Transverse colon (tissue), 4 donors: ENCODE results near the gene TLDC2. TPM values are rescaled to one million over a fixed set of nuclear protein-coding genes. Genes with fewer than 3 reads are reported as not detected.
A peak's percentile ranks its signal among the peaks of the same experiment; 100 is the strongest.

ENCODE experiments used
- DNase-seq: peaks from one replicate; pipeline ENCODE4 v3.0.0-alpha.2; 2019
- H3K27ac ChIP-seq, 4 donors: fragments of 200-600 bp; sonication (generic); 2 replicates each; pipeline ENCODE4 v1.5.1; 2016 to 2018; ENCODE audit warnings: inconsistent platforms in 4 of 4
- H3K27me3 ChIP-seq: fragments of 200-600 bp; sonication (generic); 2 replicates; pipeline ENCODE4 v1.5.1; 2017; ENCODE audit warnings: inconsistent platforms
- H3K36me3 ChIP-seq, 4 donors: fragments of 200-600 bp; sonication (generic); 2 replicates each; pipeline ENCODE4 v1.5.1; 2017 to 2019; ENCODE audit warnings: inconsistent platforms in 4 of 4
- H3K4me1 ChIP-seq, 4 donors: fragments of 200-600 bp; sonication (generic); 2 replicates each; pipeline ENCODE4 v1.5.1; 2017 to 2020; ENCODE audit warnings: inconsistent platforms in 4 of 4
- H3K4me3 ChIP-seq, 4 donors: fragments of 200-600 bp; sonication (generic); 1 replicate in 1 of 4; 2 replicates in 3 of 4; pipeline versions ENCODE4 v1.5.1 to v1.6.1; 2017 to 2019; ENCODE audit warnings: inconsistent platforms in 4 of 4
- H3K9me3 ChIP-seq, 2 donors: fragments of 200-600 bp; sonication (generic); 2 replicates each; pipeline ENCODE4 v1.5.1; 2017 to 2019; ENCODE audit warnings: inconsistent platforms in 2 of 2
- EP300 ChIP-seq: sonication (generic); formaldehyde crosslinking; IDR thresholded peaks from one replicate; pipeline ENCODE4 v1.6.1; 2017; ENCODE audit warnings: antibody characterized with exemption, low read depth
- POLR2A ChIP-seq: fragments of 450-650 bp; IDR thresholded peaks from one replicate; pipeline ENCODE4 v1.6.1; 2016; ENCODE audit warnings: antibody characterized with exemption, mild to moderate bottlenecking, moderate library complexity
- POLR2AphosphoS5 ChIP-seq, 3 donors: sonication (generic); formaldehyde crosslinking; IDR thresholded peaks; one replicate each; pipeline ENCODE4 v1.6.1; 2016; ENCODE audit warnings: antibody characterized with exemption in 3 of 3
- WGBS, 2 donors: methylation state at CpG; one replicate each; pipeline ENCODE4 v1.1.5; 2018; ENCODE audit warnings: low coverage in 1 of 2; 5-methylcytosine and 5-hydroxymethylcytosine counted together
- in situ Hi-C, 4 donors: fragments of 200-750 bp; cut with MboI; loops; one replicate each; pipeline versions ENCODE4 v1.15.0 to v1.15.1; 2017; ENCODE audit warnings: low sequenced_read_pairs in 3 of 4, low pct_ligation_motif_present in 1 of 4, low pct_unique_long_range_greater_than_20kb in 1 of 4
- intact Hi-C: fragments of 100-400 bp; cut with DNase I; formaldehyde crosslinking; loops from one replicate; pipeline ENCODE4 v1.15.1; 2023; ENCODE audit warnings: low total_unique reads
- total RNA-seq, 4 donors: library from RNA; depleted of rRNA; stranded (reverse); fragments of >200 nt; gene quantifications; one replicate each; pipeline ENCODE4 v1.1.0, GENCODE V29; 2016
- TF ChIP-seq, protein P1 (sequence below), 5 experiments: fragments of 200-600 bp in 3 of 5; fragments of 450-650 bp in 2 of 5; sonication (generic) in 3 of 5; IDR thresholded peaks; 1 replicate in 2 of 5; 2 replicates in 3 of 5; pipeline ENCODE4 v1.5.1; 2016 to 2017; ENCODE audit warnings: antibody characterized with exemption in 5 of 5, inconsistent platforms in 3 of 5, mild to moderate bottlenecking in 2 of 5, moderate library complexity in 1 of 5

TLDC2 gene
- total RNA-seq, 4 donors from 2014 or later = 22.9 to 26.1 (median 23.2) TPM

DNA sequence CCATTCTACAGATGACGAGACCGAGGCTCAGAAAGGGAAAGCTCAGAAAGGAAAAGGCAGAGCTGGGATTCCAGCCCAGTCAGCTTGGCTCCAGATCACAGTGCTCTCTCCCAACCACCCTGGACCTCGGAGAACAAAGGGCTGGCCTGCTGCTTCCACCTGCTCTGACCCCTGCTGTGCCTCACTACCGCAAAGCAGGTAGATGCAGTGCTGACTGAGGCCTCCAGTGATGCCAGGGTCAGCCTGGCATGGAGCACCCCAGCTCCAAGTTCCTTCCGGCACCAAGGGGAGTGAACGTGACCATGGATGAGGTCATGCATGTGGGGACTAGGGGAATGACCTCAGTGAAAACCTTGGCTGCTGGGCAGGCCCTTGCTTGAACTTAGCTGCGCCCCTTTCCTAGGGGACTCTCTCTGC, 20.7 kb upstream of the TLDC2 start:
- in situ Hi-C loops = no loop called here
- H3K27me3 ChIP-seq = no peaks in the 10 kb centered on the region
- DNase-seq = no peak
- H3K27ac ChIP-seq = peak overlapping the region; percentile 42 to 89 (median 68)
- H3K9me3 ChIP-seq = no peaks in the 10 kb centered on the region
- H3K4me3 ChIP-seq = no peak overlapping the region
- 78% methylated on average over 6 of the region's 7 CpGs; no CpG with 5 or more reads in 1 of the 2 donors for WGBS, 2 donors
- TF ChIP-seq EP300 = no peak
- TF ChIP-seq POLR2A = no peak
- TF ChIP-seq, protein P1, sequence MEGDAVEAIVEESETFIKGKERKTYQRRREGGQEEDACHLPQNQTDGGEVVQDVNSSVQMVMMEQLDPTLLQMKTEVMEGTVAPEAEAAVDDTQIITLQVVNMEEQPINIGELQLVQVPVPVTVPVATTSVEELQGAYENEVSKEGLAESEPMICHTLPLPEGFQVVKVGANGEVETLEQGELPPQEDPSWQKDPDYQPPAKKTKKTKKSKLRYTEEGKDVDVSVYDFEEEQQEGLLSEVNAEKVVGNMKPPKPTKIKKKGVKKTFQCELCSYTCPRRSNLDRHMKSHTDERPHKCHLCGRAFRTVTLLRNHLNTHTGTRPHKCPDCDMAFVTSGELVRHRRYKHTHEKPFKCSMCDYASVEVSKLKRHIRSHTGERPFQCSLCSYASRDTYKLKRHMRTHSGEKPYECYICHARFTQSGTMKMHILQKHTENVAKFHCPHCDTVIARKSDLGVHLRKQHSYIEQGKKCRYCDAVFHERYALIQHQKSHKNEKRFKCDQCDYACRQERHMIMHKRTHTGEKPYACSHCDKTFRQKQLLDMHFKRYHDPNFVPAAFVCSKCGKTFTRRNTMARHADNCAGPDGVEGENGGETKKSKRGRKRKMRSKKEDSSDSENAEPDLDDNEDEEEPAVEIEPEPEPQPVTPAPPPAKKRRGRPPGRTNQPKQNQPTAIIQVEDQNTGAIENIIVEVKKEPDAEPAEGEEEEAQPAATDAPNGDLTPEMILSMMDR (IDR thresholded peaks at IDR 0.05) = no peak
- TF ChIP-seq POLR2AphosphoS5 (IDR thresholded peaks at IDR 0.05) = no peak
- peaks cover 36 to 69% (median 49%) of the 10 kb centered on the region in 4 donors for H3K4me1 ChIP-seq
- no peaks in the 10 kb centered on the region for H3K36me3 ChIP-seq
- intact Hi-C loops = no loop called here

DNA sequence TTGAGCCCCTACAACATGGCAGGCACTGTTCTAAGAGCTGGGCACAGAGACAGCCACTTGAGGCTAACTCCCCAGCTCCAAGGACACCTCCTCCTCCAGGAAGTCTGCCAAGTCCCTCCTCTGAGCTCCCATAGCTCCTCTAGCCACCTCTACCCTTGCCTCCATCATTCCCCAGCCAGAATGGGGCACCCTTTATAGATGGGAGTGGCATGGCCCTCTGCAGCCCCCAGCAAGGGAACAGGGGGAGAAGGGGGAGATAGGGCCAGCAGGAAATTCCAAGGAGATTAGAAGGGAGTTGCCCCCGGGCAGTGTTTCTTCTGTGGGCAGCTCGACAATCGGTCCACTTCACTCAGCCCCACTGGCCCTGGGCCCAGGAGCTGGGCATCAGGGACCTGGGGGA, 19.7 kb upstream of the TLDC2 start:
- Histone ChIP-seq H3K27ac (peak overlapping the region; percentile 42 to 89 (median 68)), H3K4me3 (no peak overlapping the region), H3K4me1 (peaks cover 45 to 78% (median 59%) of the 10 kb centered on the region in 4 donors), H3K9me3 (no peaks in the 10 kb centered on the region), H3K36me3 (no peaks in the 10 kb centered on the region), H3K27me3 (no peaks in the 10 kb centered on the region)
- no peak for DNase-seq
- intact Hi-C loops (no loop called here), in situ Hi-C loops (no loop called here)
- TF ChIP-seq POLR2A (no peak), EP300 (no peak), POLR2AphosphoS5 (IDR thresholded peaks at IDR 0.05) (no peak)
- TF ChIP-seq, protein P1 (IDR thresholded peaks at IDR 0.05) = no peak
- 69% methylated on average over 3 of the region's 3 CpGs; no CpG with 5 or more reads in 1 of the 2 donors for WGBS, 2 donors

DNA sequence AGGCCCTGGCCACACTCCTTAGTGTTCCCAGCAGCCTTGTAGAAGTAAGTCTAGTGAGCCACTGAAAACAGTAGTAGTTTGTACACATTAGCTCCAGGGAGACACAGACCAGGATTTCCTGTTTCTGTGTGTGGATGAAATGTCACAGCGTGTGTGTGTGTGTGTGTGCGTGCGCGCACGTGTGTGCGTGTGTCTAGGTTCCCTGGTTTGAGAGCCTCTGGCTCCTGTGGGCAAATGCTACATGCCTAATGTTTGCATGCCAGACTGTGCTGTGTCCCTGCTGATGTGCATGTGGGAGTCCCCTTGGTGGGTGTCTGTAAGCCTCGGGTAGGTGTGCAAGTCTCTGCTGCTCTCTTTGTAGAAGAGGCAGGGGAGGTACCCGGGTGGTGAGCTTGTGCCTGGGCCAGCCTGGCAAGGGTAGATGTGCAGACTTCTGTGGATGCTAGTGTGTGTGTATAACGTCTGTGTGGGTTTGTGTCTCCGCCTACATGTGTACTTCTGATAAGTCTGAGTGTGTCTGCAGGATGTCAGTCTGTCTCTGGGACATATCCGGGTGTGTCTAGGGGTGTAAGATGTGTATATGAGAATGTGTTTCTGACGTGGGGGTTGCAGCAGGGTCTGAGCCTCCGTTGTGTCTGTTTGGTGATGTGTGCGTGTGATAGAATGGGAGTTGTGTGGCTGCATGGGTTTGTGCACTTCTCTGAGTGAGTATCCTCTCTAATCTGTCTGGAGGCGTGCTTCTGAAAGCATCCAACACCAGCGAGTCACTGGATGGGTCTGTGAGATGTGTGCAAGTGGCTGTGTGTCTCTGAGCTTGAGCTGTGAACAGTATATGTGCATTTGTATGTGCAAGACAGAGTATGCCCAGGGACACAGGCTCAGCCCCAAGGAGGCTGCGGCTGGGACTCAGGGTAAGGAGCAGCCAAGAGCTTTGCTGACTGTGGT, 19.0 kb upstream of the TLDC2 start:
- DNase-seq = no peak
- 63% methylated on average over 17 of the region's 17 CpGs; no CpG with 5 or more reads in 1 of the 2 donors for WGBS, 2 donors
- Histone ChIP-seq H3K4me1 (peaks cover 51 to 82% (median 64%) of the 10 kb centered on the region in 4 donors), H3K9me3 (no peaks in the 10 kb centered on the region), H3K27ac (peak overlapping the region; percentile 42 to 89 (median 68)), H3K36me3 (no peaks in the 10 kb centered on the region), H3K4me3 (no peak overlapping the region), H3K27me3 (no peaks in the 10 kb centered on the region)
- in situ Hi-C loops (no loop called here), intact Hi-C loops (no loop called here)
- no peak for TF ChIP-seq POLR2AphosphoS5 (IDR thresholded peaks at IDR 0.05)
- no peak for TF ChIP-seq EP300
- no peak for TF ChIP-seq POLR2A
- TF ChIP-seq, protein P1 (IDR thresholded peaks at IDR 0.05) = no peak

DNA sequence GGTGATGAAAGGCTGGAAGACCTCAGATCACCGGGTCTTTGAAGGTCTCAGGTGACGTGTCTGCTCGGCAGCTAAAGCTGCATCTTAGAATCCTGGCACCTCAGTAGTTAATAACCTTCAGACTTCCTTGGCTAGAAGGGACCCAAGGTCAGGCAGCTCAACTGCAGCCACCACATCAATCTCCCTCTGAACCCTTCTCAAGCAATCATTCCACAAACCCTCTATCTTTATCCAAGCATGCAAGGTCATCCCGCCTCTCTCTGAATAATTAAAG, 16.7 kb upstream of the TLDC2 start:
- Histone ChIP-seq H3K4me3 (no peak overlapping the region), H3K9me3 (no peaks in the 10 kb centered on the region), H3K27ac (peak overlapping the region; percentile 87 to 95 (median 89)), H3K27me3 (no peaks in the 10 kb centered on the region), H3K36me3 (no peaks in the 10 kb centered on the region), H3K4me1 (peaks cover 41 to 80% (median 62%) of the 10 kb centered on the region in 4 donors)
- TF ChIP-seq, protein P1 (IDR thresholded peaks at IDR 0.05) = no peak
- TF ChIP-seq POLR2A (no peak), POLR2AphosphoS5 (IDR thresholded peaks at IDR 0.05) (no peak), EP300 (no peak)
- in situ Hi-C loops = no loop called here
- 75 to 78% methylated on average over 1 to 4 of the region's 4 CpGs for WGBS, 2 donors
- no peak for DNase-seq
- intact Hi-C loops = no loop called here
